SU-DHL-6 (cell line): ENCODE results near the gene KRTAP19-2.

Source experiments
- CTCF ChIP-seq: fragments of 200-600 bp; sonication (generic); IDR thresholded peaks from one replicate; pipeline ENCODE4 v1.5.1; 2017; ENCODE audit warnings: antibody characterized with exemption, mild to moderate bottlenecking, low read length, moderate library complexity; ENCODE audit not compliant: insufficient read depth, poor library complexity, severe bottlenecking
- EZH2phosphoT487 ChIP-seq: fragments of 200-600 bp; sonication (generic), shearing (Covaris generic); conservative IDR thresholded peaks from 2 replicates; pipeline ENCODE4 v1.6.1; 2018; ENCODE audit warnings: mild to moderate bottlenecking, antibody characterized with exemption, low read length, moderate library complexity, mixed read lengths

DNA sequence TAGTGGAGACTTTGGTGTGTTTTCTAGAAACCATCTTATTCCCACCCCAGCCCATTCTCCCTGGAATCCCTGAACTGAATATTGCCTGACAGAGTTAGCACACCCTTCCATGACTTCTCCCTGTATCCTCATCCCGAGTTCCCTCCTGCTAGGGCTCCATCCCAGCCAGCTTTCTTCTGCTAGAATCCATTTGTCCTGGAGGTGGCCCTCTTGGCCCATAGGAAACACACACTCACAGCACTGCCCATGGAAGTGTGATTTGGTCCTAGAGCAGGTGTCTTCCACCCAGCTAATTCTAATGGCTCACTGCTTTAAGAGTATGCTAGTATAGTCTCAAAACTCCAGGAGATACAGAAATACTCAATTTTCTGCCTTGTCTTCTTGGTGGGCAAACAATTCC lies 43.0 kb downstream of the KRTAP19-2 start:
- TF ChIP-seq CTCF = no peak
- no peak for TF ChIP-seq EZH2phosphoT487
